Measurements from ENCODE around the gene SPACDR.

- TF ChIP-seq, protein P1, sequence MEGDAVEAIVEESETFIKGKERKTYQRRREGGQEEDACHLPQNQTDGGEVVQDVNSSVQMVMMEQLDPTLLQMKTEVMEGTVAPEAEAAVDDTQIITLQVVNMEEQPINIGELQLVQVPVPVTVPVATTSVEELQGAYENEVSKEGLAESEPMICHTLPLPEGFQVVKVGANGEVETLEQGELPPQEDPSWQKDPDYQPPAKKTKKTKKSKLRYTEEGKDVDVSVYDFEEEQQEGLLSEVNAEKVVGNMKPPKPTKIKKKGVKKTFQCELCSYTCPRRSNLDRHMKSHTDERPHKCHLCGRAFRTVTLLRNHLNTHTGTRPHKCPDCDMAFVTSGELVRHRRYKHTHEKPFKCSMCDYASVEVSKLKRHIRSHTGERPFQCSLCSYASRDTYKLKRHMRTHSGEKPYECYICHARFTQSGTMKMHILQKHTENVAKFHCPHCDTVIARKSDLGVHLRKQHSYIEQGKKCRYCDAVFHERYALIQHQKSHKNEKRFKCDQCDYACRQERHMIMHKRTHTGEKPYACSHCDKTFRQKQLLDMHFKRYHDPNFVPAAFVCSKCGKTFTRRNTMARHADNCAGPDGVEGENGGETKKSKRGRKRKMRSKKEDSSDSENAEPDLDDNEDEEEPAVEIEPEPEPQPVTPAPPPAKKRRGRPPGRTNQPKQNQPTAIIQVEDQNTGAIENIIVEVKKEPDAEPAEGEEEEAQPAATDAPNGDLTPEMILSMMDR (IDR thresholded peaks at IDR 0.05; ENCODE audit: low read depth, low read length), result no peak
- TF ChIP-seq EZH2phosphoT487 (IDR thresholded peaks at IDR 0.05; ENCODE audit: low read depth), result no peak
Observed at GRCh38 chr7:100478958-100479660, 15.0 kb upstream of the SPACDR start, which contains the start of gene TSC22D4.

Measured in OCI-LY3 (cell line).